RWPE2 (cell line): ENCODE results near the gene STAM2.

Source experiments
- ATAC-seq: fragments of 200-7000 bp; cut with Tn5 transposase; 3 replicates; pipeline ENCODE4 v1.9.1; 2021; ENCODE audit warnings: low read depth
- DNase-seq: peaks from one replicate; pipeline ENCODE4 v3.0.0-alpha.2; 2020; ENCODE audit warnings: low spot score
- H3K27ac ChIP-seq: fragments of 450-650 bp; 2 replicates; pipeline ENCODE4 v1.5.1; 2017; ENCODE audit warnings: mild to moderate bottlenecking; ENCODE audit not compliant: poor library complexity, severe bottlenecking
- H3K27me3 ChIP-seq: fragments of 250-450 bp; sonication (Bioruptor Pico); 2 replicates; pipeline ENCODE4 v1.5.1; 2021; ENCODE audit warnings: mild to moderate bottlenecking, moderate library complexity; ENCODE audit not compliant: insufficient read depth, poor library complexity, severe bottlenecking
- H3K36me3 ChIP-seq: fragments of 250-450 bp; sonication (Bioruptor Pico); 2 replicates; pipeline ENCODE4 v1.5.1; 2020; ENCODE audit warnings: low read depth, mild to moderate bottlenecking, moderate library complexity
- H3K4me1 ChIP-seq: fragments of 250-450 bp; sonication (Bioruptor Pico); 2 replicates; pipeline ENCODE4 v1.5.1; 2021; ENCODE audit warnings: mild to moderate bottlenecking, moderate library complexity; ENCODE audit not compliant: insufficient read depth, poor library complexity, severe bottlenecking
- H3K4me3 ChIP-seq: fragments of 250-450 bp; sonication (Bioruptor Pico); 2 replicates; pipeline ENCODE4 v1.5.1; 2021; ENCODE audit warnings: mild to moderate bottlenecking, moderate library complexity; ENCODE audit not compliant: severe bottlenecking
- H3K9me3 ChIP-seq: fragments of 250-450 bp; sonication (Bioruptor Pico); 2 replicates; pipeline ENCODE4 v1.5.1; 2021; ENCODE audit warnings: mild to moderate bottlenecking, moderate library complexity; ENCODE audit not compliant: severe bottlenecking
- CTCF ChIP-seq: fragments of 450-650 bp; IDR thresholded peaks from one replicate; pipeline ENCODE4 v1.5.1; 2017; ENCODE audit warnings: mild to moderate bottlenecking, moderate library complexity; ENCODE audit not compliant: poor library complexity, severe bottlenecking

STAM2 gene

DNA sequence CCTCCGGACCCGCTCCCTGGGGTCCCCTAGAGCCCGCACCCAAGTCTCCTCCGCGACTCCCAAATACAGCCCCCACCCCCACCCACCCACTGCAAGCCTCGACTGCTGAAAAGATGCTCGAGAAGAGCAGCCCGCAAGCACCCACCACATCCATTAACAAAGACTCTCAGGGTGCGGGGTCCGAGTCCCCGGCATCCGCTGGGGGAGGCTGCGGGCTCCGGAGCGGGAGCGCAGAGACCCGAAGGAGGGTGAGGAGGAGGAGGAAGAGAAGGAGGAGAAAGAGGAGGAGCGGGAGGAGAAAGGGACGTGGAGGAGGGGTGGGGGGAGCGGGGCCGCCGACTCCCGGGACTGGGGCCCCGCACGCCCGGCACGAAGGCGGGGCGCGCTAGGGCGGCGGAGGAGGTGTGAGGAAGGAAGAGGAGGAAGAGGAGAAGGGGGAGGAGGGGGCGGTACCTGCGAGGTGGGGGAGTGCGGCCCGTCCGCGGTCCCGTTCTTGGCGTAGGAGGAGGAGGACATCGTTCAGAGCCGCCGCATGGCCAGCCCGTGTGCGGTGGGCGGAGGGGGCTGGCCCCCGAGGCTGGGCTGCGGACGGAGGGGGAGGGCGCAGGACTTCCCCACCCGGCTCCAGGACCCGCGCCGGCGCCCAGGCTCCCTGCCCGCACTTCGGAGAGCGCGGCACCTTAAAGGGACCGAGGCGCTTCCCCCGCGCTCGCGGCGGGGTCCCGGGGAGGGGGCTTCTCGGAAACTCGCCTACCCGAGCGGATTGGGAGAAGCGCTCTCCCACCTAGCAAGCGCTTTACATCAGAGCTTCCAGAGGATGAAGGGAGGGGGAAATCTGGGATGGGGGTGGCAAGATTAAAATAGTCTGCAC is 76.8 kb downstream of the STAM2 start, which contains the start of gene CACNB4:
TSS of gene CACNB4 (minus strand) at position 549 of the 871 bp plus-strand sequence.
- Histone ChIP-seq H3K36me3 (no peaks in the 10 kb centered on the region), H3K4me3 (peak within 1 kb of the TSS; percentile 36), H3K27me3 (peaks cover 58% of the 10 kb centered on the region), H3K4me1 (no peaks in the 10 kb centered on the region), H3K9me3 (no peaks in the 10 kb centered on the region), H3K27ac (no peak within 1 kb of the TSS)
- DNase-seq (no peak), ATAC-seq (peak; percentile 15; the same call in 2 of the 3 replicates)
- no peak for TF ChIP-seq CTCF

DNA sequence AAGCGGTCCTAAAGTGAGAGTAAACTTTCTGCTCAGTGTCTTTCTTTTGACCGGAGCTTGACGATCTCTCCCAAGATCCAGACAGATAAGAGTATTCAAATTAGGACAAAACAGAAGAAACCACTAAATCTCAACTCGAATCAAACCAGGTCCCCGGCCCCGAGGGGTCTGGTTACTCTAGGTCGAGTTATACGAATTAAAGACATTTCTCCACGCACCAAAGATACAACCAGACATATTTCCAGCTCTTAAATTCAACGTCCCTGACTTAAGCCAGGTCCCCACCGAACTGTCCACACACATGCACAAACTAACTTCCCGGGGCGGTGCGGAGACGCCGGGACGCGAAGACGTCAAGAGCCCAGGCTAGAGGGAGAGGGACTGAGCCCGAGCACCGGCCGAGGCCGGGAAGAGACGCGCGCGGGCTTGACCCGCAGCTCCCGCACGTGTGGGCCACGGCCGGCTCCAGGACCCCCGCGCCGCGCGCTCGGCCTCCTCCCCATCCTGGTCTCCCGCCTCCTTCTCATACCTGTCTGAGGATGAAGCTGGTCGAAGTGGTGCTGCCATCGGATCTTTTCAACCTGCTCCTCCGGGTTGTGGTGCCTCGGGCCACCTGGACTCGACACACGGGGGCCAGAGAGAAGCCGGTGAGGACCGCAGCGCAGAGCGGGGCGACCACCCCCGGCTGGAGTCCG is 77.6 kb downstream of the STAM2 start:
- no peaks in the 10 kb centered on the region for H3K9me3 ChIP-seq
- no peak for TF ChIP-seq CTCF
- H3K4me1 ChIP-seq = no peaks in the 10 kb centered on the region
- no peaks in the 10 kb centered on the region for H3K36me3 ChIP-seq
- H3K27me3 ChIP-seq = peaks cover 58% of the 10 kb centered on the region
- H3K4me3 ChIP-seq = peak overlapping the region; percentile 36
- DNase-seq (peak; percentile 45), ATAC-seq (peak; percentile 60)
- no peak overlapping the region for H3K27ac ChIP-seq

- H3K4me3 ChIP-seq = peak overlapping the region; percentile 36
Measured at GRCh38 chr2:152097290-152097800, 78.2 kb downstream of the STAM2 start.

DNA sequence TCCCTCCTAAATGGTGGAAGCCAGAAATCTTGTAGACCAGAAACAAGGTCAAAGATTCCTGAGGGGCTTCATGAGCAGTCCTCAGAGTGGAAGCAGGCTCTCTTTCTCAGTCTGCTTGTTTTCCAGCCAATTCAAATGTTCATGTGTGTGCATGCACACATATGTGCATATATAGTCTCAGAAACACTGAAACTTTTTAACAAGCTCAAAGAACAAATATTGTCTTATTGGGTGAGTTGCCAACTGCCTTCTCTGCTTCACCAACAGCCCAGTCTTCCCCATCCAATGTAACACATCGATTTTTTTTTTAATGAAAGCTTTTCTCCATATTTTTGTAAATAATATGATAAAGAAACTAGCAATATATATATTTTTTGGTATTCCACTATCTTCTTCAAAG is 80.4 kb downstream of the STAM2 start:
- Histone ChIP-seq H3K36me3 (no peaks in the 10 kb centered on the region), H3K9me3 (no peaks in the 10 kb centered on the region), H3K27me3 (peaks cover 47% of the 10 kb centered on the region), H3K4me3 (no peak overlapping the region), H3K4me1 (no peaks in the 10 kb centered on the region), H3K27ac (no peak overlapping the region)
- TF ChIP-seq CTCF = no peak
- ATAC-seq (no peak), DNase-seq (no peak)

More at GRCh38 chr2:152097290-152097800, 78.2 kb downstream of the STAM2 start:
- peaks cover 58% of the 10 kb centered on the region for H3K27me3 ChIP-seq
- H3K27ac ChIP-seq = no peak overlapping the region
- ATAC-seq (peak; percentile 56), DNase-seq (no peak)
- TF ChIP-seq CTCF = no peak
- no peaks in the 10 kb centered on the region for H3K36me3 ChIP-seq
- no peaks in the 10 kb centered on the region for H3K4me1 ChIP-seq
- no peaks in the 10 kb centered on the region for H3K9me3 ChIP-seq
